ENCODE measurements around the gene MLH1.

- TF ChIP-seq REST (IDR thresholded peaks at IDR 0.05; ENCODE audit: insufficient read depth in 1 of 2, low read depth in 2 of 2, low read length in 2 of 2) = no peak
- no peak for TF ChIP-seq POLR2AphosphoS5 (IDR thresholded peaks at IDR 0.05; ENCODE audit: low read depth, low read length)
- TF ChIP-seq TAF1 (IDR thresholded peaks at IDR 0.05; ENCODE audit: borderline replicate concordance, insufficient read depth, low read length) = no peak
These were observed 12.3 kb upstream of the MLH1 start for GRCh38 chr3:36981006-36981405.
